ENCODE data around the gene AKAP7.
"Not testable (repeated sequence)": the region's sequence is repeated elsewhere in the genome, so short reads cannot be mapped to it uniquely, and the experiment has no call there.

The AKAP7 gene

GRCh38 chr6:131135244-131136020 lies at the start of gene AKAP7:
TSS of gene AKAP7 (plus strand) at chr6:131135467. CDS start at chr6:131135764, 297 bp downstream.
- DNase-seq (ENCODE audit: low spot score), result peak; percentile 82

GRCh38 chr6:131090339-131090738 lies 44.9 kb upstream of the AKAP7 start:
- DNase-seq (ENCODE audit: low spot score), result not testable (repeated sequence)

GRCh38 chr6:131091944-131092343 lies 43.3 kb upstream of the AKAP7 start:
- DNase-seq (ENCODE audit: low spot score), result not testable (repeated sequence)

- DNase-seq (ENCODE audit: low spot score), result no peak
These were observed 41.9 kb upstream of the AKAP7 start for GRCh38 chr6:131093334-131093733.

- no peak for DNase-seq (ENCODE audit: low spot score)
These were observed 38.5 kb upstream of the AKAP7 start for GRCh38 chr6:131096786-131097185.

- no peak for DNase-seq (ENCODE audit: low spot score)
These were observed 33.2 kb upstream of the AKAP7 start for GRCh38 chr6:131101911-131102680.

GRCh38 chr6:131103296-131103695 lies 32.0 kb upstream of the AKAP7 start:
- DNase-seq (ENCODE audit: low spot score), result no peak

- DNase-seq (ENCODE audit: low spot score), result peak; percentile 20
These were observed 31.4 kb upstream of the AKAP7 start for GRCh38 chr6:131103901-131104300.

- DNase-seq (ENCODE audit: low spot score), result no peak
These were observed 28.1 kb upstream of the AKAP7 start for GRCh38 chr6:131107151-131107550.

GRCh38 chr6:131112249-131112648 lies 23.0 kb upstream of the AKAP7 start:
- no peak for DNase-seq (ENCODE audit: low spot score)

GRCh38 chr6:131115651-131116050 lies 19.6 kb upstream of the AKAP7 start:
- no peak for DNase-seq (ENCODE audit: low spot score)

- DNase-seq (ENCODE audit: low spot score), result no peak
These were observed 18.9 kb upstream of the AKAP7 start for GRCh38 chr6:131116321-131116720.

GRCh38 chr6:131116755-131117360 lies 18.4 kb upstream of the AKAP7 start:
- peak; percentile 50 for DNase-seq (ENCODE audit: low spot score)

- no peak for DNase-seq (ENCODE audit: low spot score)
These were observed 17.4 kb upstream of the AKAP7 start for GRCh38 chr6:131117878-131118277.

GRCh38 chr6:131122007-131122406 lies 13.3 kb upstream of the AKAP7 start:
- DNase-seq (ENCODE audit: low spot score), result no peak

- DNase-seq (ENCODE audit: low spot score), result no peak
These were observed 12.8 kb upstream of the AKAP7 start for GRCh38 chr6:131122516-131122915.

- DNase-seq (ENCODE audit: low spot score), result no peak
These were observed 10.8 kb upstream of the AKAP7 start for GRCh38 chr6:131124336-131125071.

- no peak for DNase-seq (ENCODE audit: low spot score)
These were observed 9.8 kb upstream of the AKAP7 start for GRCh38 chr6:131125431-131125830.

GRCh38 chr6:131129689-131130553 lies 5.3 kb upstream of the AKAP7 start:
- no peak for DNase-seq (ENCODE audit: low spot score)

- DNase-seq (ENCODE audit: low spot score), result no peak
These were observed 4.7 kb upstream of the AKAP7 start for GRCh38 chr6:131130554-131130940.

- no peak for DNase-seq (ENCODE audit: low spot score)
These were observed 2.9 kb upstream of the AKAP7 start for GRCh38 chr6:131132360-131132759.

All from Ammon's horn (tissue), 1 donor.